Activated CD4-positive, alpha-beta T cell treated with anti-CD3 and anti-CD28 coated beads, Interleukin-2, Interleukin-6, amounts not matched to agents 100 ng/mL and 50 ng/mL, durations not matched to agents 16 hours and 8 hours (primary cell): ENCODE data around the gene NME3.

Source experiments
- DNase-seq: peaks from one replicate; pipeline ENCODE4 v3.0.0-alpha.2; 2020

NME3 gene

GRCh38 chr16:1721372-1721771, 50.0 kb downstream of the NME3 start:
- DNase-seq: no peak
